Measurements from ENCODE around the gene COX6B1.
"Not testable (repeated sequence)": the region's sequence is repeated elsewhere in the genome, so short reads cannot be mapped to it uniquely, and the experiment has no call there.

COX6B1 gene

DNA sequence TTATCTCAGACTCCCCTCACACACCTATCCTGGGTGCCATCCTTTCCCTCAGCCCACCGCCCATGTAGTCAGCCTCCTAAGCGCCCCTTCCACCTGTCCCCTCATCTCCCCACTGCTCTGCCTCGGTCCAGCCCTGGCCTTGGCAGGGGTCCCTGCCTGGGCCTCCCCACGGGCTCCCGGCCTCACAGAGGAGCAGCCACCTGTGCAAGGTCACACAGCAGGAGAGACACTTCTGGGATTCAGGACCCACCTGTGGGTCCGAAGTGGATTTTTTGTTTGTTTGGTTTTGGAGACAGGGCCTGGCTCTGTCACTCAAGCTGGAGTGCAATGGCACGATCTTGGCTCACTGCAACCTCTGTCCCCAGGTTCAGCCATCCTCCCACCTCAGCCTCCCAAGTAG is 17.5 kb downstream of the COX6B1 start:
- DNase-seq (ENCODE audit: low spot score) = no peak

DNA sequence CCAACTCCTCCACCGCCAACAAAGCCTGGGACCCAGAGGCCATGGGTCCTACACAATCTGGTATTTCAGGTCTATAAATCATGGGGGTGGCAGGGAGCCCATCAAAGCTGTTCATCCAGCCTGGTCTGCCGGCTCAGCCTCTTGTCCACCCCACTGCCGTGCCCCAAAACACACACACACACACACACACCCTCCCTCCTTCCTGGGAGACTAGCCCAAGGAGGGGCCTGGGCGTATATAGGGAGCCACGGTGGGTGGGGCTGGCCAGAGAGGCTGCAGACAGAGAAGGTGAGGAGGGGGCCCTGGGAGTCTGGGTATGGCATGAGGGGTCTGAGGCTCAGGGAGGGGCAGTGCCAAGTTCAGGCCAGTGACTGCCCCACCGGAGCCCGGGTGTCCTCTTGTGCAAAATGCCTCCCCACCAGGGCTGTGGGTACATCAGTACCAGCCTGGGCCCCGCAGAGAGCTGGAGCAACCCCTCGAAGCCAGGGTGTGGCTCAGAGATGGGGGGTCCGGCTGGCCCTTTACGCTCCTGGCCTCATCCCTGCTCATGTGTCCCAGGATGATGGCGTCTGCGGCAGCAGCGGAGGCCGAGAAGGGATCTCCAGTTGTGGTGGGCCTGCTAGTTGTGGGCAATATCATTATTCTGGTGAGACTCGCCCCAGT is 18.3 kb downstream of the COX6B1 start, which contains the start of gene UPK1A:
Gene UPK1A (plus strand): TSS at position 267 of the 663 bp plus-strand sequence. CDS start 296 bp downstream, at position 563.
- no peak for DNase-seq (ENCODE audit: low spot score)

DNA sequence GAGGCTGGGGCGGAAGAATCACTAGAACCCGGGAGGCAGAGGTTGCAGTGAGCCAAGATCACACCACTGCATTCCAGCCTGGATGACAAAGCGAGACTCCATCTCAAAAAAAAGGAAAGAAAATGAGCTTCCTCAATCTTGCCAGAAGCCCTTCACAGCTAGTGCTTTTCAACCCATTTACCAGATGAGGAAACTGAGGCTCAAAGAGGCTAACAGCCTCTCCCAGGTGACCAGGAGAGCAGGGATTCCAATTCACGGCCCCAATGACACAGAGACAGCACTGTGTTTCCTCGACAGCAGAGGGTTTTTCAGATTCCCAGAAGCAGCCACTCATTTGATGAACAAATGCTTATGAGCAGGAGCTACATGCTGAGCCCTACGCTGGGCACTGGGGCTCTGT is 21.4 kb downstream of the COX6B1 start:
- DNase-seq (ENCODE audit: low spot score) = no peak

GRCh38 chr19:35669974-35670373 is 21.9 kb downstream of the COX6B1 start:
- DNase-seq (ENCODE audit: low spot score) = no peak

DNA sequence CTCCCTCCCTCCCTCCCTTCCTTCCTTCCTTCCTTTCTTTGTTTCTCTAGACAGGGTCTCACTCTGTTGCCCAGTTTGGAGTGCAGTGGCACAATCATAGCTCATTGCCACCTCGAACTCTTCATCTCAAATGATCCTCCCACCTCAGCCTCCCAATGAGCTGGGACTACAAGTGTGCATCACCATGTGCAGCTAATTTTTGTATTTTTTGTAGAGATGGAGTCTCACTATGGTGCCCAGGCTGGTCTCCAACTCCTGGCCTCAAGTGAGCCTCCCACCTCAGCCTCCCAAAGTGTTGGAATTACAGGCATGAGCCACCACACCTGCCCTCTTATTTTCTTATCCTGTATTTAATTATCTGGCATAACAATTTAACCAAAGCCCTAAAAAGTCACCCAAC is 22.6 kb downstream of the COX6B1 start:
- no peak for DNase-seq (ENCODE audit: low spot score)

GRCh38 chr19:35671818-35672217 is 23.7 kb downstream of the COX6B1 start:
- no peak for DNase-seq (ENCODE audit: low spot score)

- DNase-seq (ENCODE audit: low spot score) = peak; percentile 88
These were observed 25.1 kb downstream of the COX6B1 start for GRCh38 chr19:35673121-35673804.

- no peak for DNase-seq (ENCODE audit: low spot score)
These were observed 27.5 kb downstream of the COX6B1 start for GRCh38 chr19:35675589-35676140.

GRCh38 chr19:35689836-35690235 is 41.7 kb downstream of the COX6B1 start:
- DNase-seq (ENCODE audit: low spot score) = peak; percentile 23

- DNase-seq (ENCODE audit: low spot score) = not testable (repeated sequence)
These were observed 43.0 kb downstream of the COX6B1 start for GRCh38 chr19:35691106-35691505.

DNA sequence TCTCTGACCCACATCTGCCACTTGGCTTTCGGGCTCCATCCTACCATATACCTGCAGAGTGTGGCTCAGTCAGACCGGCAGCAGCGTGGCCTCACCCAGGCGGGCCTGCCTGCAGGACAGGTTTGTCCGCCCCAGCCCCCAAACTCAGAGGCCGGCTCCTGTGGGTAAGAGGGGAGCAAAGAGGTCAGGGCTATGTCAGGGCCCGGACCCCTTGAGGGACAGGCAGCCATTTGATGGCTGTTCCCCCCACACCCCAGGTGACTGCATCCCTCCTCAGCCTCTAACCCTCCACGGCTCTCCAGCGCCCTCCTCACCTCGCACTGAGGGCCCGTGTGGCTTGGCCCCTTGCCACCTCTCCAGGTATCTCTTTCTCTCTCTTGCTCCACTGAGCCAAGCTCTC is 43.9 kb downstream of the COX6B1 start:
- DNase-seq (ENCODE audit: low spot score) = peak; percentile 13

GRCh38 chr19:35693422-35693821 is 45.3 kb downstream of the COX6B1 start:
- no peak for DNase-seq (ENCODE audit: low spot score)

- peak; percentile 87 for DNase-seq (ENCODE audit: low spot score)
These were observed 45.9 kb downstream of the COX6B1 start for GRCh38 chr19:35693835-35694599.

GRCh38 chr19:35695895-35696422 is 47.8 kb downstream of the COX6B1 start:
- no peak for DNase-seq (ENCODE audit: low spot score)

DNA sequence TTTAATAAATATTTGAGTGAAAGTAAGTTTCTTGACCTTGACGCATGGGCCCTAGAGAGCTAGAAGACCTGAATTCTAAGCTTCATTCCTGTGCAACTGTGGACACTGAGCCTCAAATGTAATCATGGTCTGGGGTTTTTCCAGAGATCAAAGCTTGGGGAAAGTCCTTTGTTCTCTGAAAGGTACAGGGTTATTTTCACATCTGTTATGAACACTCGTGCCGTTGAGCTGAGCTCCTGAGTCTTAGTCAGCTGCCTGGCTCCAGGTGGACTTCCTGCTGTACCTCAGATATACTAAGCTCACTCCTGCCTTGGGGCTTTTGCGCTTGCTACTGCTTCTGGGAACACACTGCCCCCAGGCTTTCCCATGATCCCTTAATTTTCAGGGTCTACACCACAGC is 48.7 kb downstream of the COX6B1 start:
- no peak for DNase-seq (ENCODE audit: low spot score)

GRCh38 chr19:35702223-35703012 is 54.3 kb downstream of the COX6B1 start:
- DNase-seq (ENCODE audit: low spot score) = peak; percentile 97

- no peak for DNase-seq (ENCODE audit: low spot score)
These were observed 55.2 kb downstream of the COX6B1 start for GRCh38 chr19:35703343-35703742.

GRCh38 chr19:35704218-35704617 is 56.1 kb downstream of the COX6B1 start, which contains the start of gene ZBTB32:
Gene ZBTB32 (plus strand): TSS chr19:35704558. CDS start chr19:35714627, 10,069 bp downstream.
- DNase-seq (ENCODE audit: low spot score) = peak; percentile 49
